Measurements from ENCODE around the gene CCER1. TPM values are rescaled to one million over a fixed set of nuclear protein-coding genes. Genes with fewer than 3 reads are reported as not detected.

CCER1 gene
- total RNA-seq, 4 donors from 2014 or later, result not detected

DNA sequence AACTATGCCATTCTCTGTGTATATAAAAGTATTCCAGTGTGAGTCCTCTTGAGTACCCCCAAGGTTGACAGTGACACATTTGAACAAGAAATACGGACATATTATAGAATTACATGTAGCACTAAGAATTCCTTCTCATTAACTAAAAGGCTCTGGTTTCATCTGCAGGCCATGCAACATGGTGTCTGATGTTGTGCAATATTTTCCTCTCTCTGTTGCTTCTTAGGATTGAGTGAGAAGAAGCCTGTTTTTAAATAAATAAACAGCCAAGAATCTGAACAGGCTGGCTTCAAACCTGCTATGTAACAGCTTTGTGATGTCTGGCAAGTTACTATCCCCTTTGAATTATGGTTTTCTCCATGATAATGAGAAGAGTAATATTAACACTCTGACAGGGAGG lies 22.2 kb upstream of the CCER1 start:
- TF ChIP-seq POLR2A (IDR thresholded peaks at IDR 0.05) (no peak), CTCF (IDR thresholded peaks at IDR 0.05) (no peak)
- H3K4me3 ChIP-seq (ENCODE audit: low read depth, poor library complexity, severe bottlenecking), result no peak overlapping the region
- 64 to 83% methylated on average over 1 of the region's 1 CpG for WGBS, 2 donors
- DNase-seq (ENCODE audit: low spot score in 2 of 2), result no peak
- intact Hi-C loops (cut with DNase I; ENCODE audit: low total_unique reads), result loop anchor here (10.0 kb wide), 2 partner anchors 348 to 378 kb away; no protein-coding TSS in a partner anchor

GRCh38 chr12:90974286-90974685 lies 19.3 kb upstream of the CCER1 start:
- no peak overlapping the region for H3K4me3 ChIP-seq (ENCODE audit: low read depth, poor library complexity, severe bottlenecking)
- intact Hi-C loops (cut with DNase I; ENCODE audit: low total_unique reads), result loop anchor here (10.0 kb wide), 2 partner anchors 351 to 381 kb away; no protein-coding TSS in a partner anchor
- no peak for DNase-seq (ENCODE audit: low spot score in 2 of 2)
- no peak for TF ChIP-seq POLR2A (IDR thresholded peaks at IDR 0.05)
- no peak for TF ChIP-seq CTCF (IDR thresholded peaks at IDR 0.05)

DNA sequence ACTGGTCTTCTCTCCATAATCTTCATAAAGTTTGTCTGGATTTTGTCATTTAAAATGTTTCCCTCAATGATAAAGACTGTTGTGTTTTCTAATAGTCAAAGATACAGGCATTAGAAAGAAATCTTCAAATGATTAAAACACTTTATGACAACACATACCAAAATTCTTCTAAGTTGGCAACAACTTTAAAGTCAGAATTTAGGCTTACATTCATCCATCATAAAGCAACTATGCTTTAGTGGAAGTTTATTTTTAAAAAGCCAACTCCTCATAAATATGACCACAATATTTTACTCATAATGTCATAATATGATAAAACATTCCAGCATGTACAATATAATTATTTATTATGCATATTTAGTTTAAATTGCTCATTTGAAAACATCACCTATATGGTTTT lies 17.2 kb upstream of the CCER1 start:
- DNase-seq (ENCODE audit: low spot score in 2 of 2), result no peak
- intact Hi-C loops (cut with DNase I; ENCODE audit: low total_unique reads), result loop anchor here (10.0 kb wide), 2 partner anchors 353 to 383 kb away; no protein-coding TSS in a partner anchor
- H3K4me3 ChIP-seq (ENCODE audit: low read depth, poor library complexity, severe bottlenecking), result no peak overlapping the region
- TF ChIP-seq CTCF (IDR thresholded peaks at IDR 0.05), result no peak
- no peak for TF ChIP-seq POLR2A (IDR thresholded peaks at IDR 0.05)

DNA sequence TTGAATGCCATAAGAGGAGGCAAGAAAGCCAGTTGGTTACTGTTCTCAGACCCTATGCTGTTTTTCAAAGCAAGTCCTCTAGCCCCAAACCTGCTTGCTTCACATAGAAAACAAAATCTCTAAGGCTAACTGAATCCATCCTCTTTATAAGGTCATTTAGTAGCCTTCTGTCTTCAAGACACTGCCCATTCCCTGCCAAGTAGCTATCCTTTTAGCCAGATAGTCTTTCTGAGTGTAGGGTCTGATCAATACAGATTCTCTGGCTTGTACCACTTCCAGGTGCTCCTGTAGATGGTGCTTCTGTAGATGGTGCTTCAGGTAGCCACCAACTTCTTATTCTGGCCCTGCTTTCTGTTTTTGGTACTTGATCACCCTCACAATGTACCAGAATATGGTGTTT lies 15.9 kb upstream of the CCER1 start:
- DNase-seq (ENCODE audit: low spot score in 2 of 2), result no peak
- TF ChIP-seq POLR2A (IDR thresholded peaks at IDR 0.05), result no peak
- no peak for TF ChIP-seq CTCF (IDR thresholded peaks at IDR 0.05)
- intact Hi-C loops (cut with DNase I; ENCODE audit: low total_unique reads), result loop anchor here (10.0 kb wide), 2 partner anchors 354 to 384 kb away; no protein-coding TSS in a partner anchor
- no peak overlapping the region for H3K4me3 ChIP-seq (ENCODE audit: low read depth, poor library complexity, severe bottlenecking)

DNA sequence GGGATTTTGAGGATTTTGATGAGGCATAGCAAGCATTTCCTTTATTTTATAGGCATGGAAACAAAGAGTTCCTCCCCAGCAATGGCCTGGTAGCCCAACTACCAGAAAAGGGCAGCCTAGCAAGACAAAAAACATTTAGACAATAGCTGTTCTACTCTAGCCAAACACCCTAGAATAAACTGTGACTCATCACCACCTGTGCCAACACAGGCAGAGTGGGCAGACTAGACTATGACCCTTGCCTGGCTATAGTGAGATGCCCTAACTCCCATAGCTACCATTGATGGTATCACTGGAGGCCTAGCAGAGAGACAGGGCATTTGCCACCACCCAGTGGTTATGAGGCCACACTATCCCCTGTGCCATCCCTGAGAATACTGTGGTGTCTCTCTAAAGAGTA lies 15.5 kb upstream of the CCER1 start:
- intact Hi-C loops (cut with DNase I; ENCODE audit: low total_unique reads), result loop anchor here (10.0 kb wide), 2 partner anchors 354 to 384 kb away; no protein-coding TSS in a partner anchor
- DNase-seq (ENCODE audit: low spot score in 2 of 2), result no peak
- H3K4me3 ChIP-seq (ENCODE audit: low read depth, poor library complexity, severe bottlenecking), result no peak overlapping the region
- TF ChIP-seq CTCF (IDR thresholded peaks at IDR 0.05) (no peak), POLR2A (IDR thresholded peaks at IDR 0.05) (no peak)

- WGBS, 2 donors, result 87 to 88% methylated on average over 2 of the region's 2 CpGs
- no peak for TF ChIP-seq POLR2A (IDR thresholded peaks at IDR 0.05)
- no peak for TF ChIP-seq CTCF (IDR thresholded peaks at IDR 0.05)
- intact Hi-C loops (cut with DNase I; ENCODE audit: low total_unique reads), result loop anchor here (10.0 kb wide), 2 partner anchors 355 to 385 kb away; no protein-coding TSS in a partner anchor
- DNase-seq (ENCODE audit: low spot score in 2 of 2), result no peak
- no peak overlapping the region for H3K4me3 ChIP-seq (ENCODE audit: low read depth, poor library complexity, severe bottlenecking)
Measured at GRCh38 chr12:90969851-90970250, 14.9 kb upstream of the CCER1 start.

Measured in lower leg skin (tissue), 4 donors.